HG03439 (cell line): ENCODE data around the gene SLC22A4.

Experiments used
- ATAC-seq: cut with Tn5 transposase; IDR thresholded peaks from one replicate; pipeline ENCODE4 v1.9.1; 2021; ENCODE audit warnings: mild to moderate bottlenecking, moderate library complexity; ENCODE audit not compliant: unreplicated experiment

SLC22A4 gene

DNA sequence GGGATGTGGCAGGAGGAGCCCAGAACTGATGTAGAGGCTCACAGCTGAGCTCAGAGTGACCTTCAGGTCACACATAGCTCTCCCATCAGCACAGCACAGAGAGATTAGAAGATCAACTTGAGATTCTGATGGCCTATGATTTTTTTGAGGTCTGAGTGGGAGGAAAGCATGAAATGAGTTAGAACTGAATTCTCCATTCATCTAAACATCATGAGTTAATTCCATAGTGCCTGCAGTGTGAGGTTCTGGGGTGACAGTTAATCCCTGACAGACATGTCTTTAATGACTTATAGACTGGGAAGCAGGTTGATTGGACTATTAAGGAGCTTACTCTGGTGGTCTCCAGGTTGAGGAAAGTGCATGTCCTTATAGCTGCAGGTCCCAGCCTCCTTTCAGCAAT is 97.7 kb downstream of the SLC22A4 start:
- no peak for ATAC-seq

GRCh38 chr5:132392411-132392810 is 98.2 kb downstream of the SLC22A4 start:
- no peak for ATAC-seq

DNA sequence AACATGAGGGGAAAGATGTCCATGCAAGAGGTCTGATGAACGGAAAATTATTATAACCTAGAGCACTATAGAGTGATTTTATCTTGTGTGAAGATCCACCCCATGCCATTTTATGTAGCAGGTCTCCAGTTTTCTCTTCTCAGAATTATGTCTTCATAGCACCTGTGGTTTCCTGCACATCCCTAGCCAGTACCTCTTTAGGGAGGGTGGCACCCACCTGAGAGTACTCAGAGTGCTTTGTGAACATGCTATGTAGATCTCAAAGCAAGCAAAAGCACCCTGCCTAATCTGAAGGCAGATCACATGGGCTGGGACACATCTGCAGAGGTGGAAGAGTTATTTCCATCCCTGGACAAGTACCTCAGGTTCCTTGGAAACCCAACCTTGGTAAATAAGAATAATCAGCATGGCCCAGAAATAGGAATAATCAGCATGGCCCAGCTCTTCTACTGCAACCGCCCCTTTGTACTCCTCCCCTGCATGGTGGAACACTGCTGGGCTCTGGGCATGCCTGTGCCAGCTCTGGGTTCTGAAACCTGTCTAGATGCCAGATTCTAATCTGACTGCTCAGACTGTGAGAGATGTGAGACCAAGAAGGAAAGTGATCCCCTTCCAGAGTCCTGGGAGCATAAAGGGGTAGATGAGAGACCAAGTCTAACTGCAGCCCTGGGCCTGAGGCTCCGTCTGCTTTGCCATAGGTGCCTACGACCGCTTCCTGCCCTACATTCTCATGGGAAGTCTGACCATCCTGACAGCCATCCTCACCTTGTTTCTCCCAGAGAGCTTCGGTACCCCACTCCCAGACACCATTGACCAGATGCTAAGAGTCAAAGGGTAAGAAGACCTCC is 99.0 kb downstream of the SLC22A4 start:
- ATAC-seq, result no peak
